ENCODE measurements around the gene LPP. TPM values are rescaled to one million over a fixed set of nuclear protein-coding genes. Genes with fewer than 3 reads are reported as not detected.

LPP gene
- total and polyA plus RNA-seq, 9 of the 15 experiments (the other 6 are each of a cell fraction or from before 2014, with no cell fraction given) = 0.07 to 0.18 TPM; not detected in 7

- Histone ChIP-seq H3K4me2 (ENCODE audit: insufficient read depth, low read length) (no peak overlapping the region), H2AFZ (ENCODE audit: low read depth, low read length) (no peak overlapping the region), H4K20me1 (replicated peaks; ENCODE audit: control insufficient read depth, insufficient read depth, low read length) (no peaks in the 10 kb centered on the region), H3K9me3 (replicated peaks; ENCODE audit: control insufficient read depth, insufficient read depth, low read depth, low read length) (no peaks in the 10 kb centered on the region), H3K9me1 (ENCODE audit: control insufficient read depth, insufficient read depth, low read length) (no peaks in the 10 kb centered on the region), H3K9ac (ENCODE audit: insufficient read depth in 1 of 2, low read depth in 2 of 2, low read length in 2 of 2) (no peak overlapping the region), H3K27ac (ENCODE audit: extremely low read depth, low read depth, low read length) (no peak overlapping the region), H3K27me3 (ENCODE audit: control insufficient read depth in 2 of 2, insufficient read depth in 2 of 2, low read length in 2 of 2) (0 out of 5 replicates have a peak, but pooled peaks cover 0 to 5% of the 10 kb centered on the region in 2 experiments), H3K36me3 (ENCODE audit: control insufficient read depth, insufficient read depth, low read length) (no peaks in the 10 kb centered on the region), H3K4me1 (replicated peaks in 1 of 2; ENCODE audit: control insufficient read depth in 2 of 2, insufficient read depth in 2 of 2, low read length in 2 of 2) (no peaks in the 10 kb centered on the region), H3K79me2 (ENCODE audit: control insufficient read depth, insufficient read depth, low read length) (no peaks in the 10 kb centered on the region), H3K4me3 (no peak overlapping the region)
- ChIA-PET POLR2A (no interaction called here), CTCF (ENCODE audit: low intra/inter-chr PET ratio) (no interaction called here)
- DNase-seq (ENCODE audit: extremely low read depth in 1 of 4, low spot score in 3 of 4) = no peak
- 0% methylated on average over 15 of the region's 16 CpGs for WGBS (ENCODE audit: insufficient coverage, low coverage, missing lambda C conversion rate)
- no peak; the same call in 2 of the 3 replicates for ATAC-seq
- in situ Hi-C loops (cut with MboI) (no loop called here), intact Hi-C loops (cut with micrococcal nuclease) (no loop called here)
- no peak for FAIRE-seq
- BruUV-seq (replicated peaks) = no TSS peak
- TF ChIP-seq ELF2 (CRISPR knock-in tag; IDR thresholded peaks at IDR 0.05) = no peak
- no peak for TF ChIP-seq ZBTB2 (IDR thresholded peaks at IDR 0.05)
- no peak for TF ChIP-seq RBM39 (optimal IDR thresholded peaks at IDR 0.05; ENCODE audit: low read depth, low read length)
- no peak for TF ChIP-seq ZNF224 (CRISPR knock-in tag; IDR thresholded peaks at IDR 0.05)
- no peak for TF ChIP-seq ARID3B (CRISPR knock-in tag; IDR thresholded peaks at IDR 0.05; ENCODE audit: borderline replicate concordance)
- TF ChIP-seq KLF13 (tag; IDR thresholded peaks at IDR 0.05; ENCODE audit: borderline replicate concordance, low read depth) = no peak
- no peak for TF ChIP-seq FOXA1 (IDR thresholded peaks at IDR 0.05; ENCODE audit: borderline replicate concordance)
- TF ChIP-seq ZNF277 (CRISPR knock-in tag; IDR thresholded peaks at IDR 0.05; ENCODE audit: borderline replicate concordance) = no peak
- TF ChIP-seq FOSL1 (tag; conservative IDR thresholded peaks at IDR 0.05) = no peak
- no peak for TF ChIP-seq VEZF1 (CRISPR knock-in tag; IDR thresholded peaks at IDR 0.05)
- TF ChIP-seq THAP12 (CRISPR knock-in tag; IDR thresholded peaks at IDR 0.05) = no peak
These were observed 25.3 kb downstream of the LPP start for GRCh38 chr3:188179006-188179966.

All from K562 (cell line).